Retina (tissue), 1 donor: Measurements from ENCODE around the gene MIX23.

Experiments
- DNase-seq: peaks from one replicate; pipeline ENCODE4 v3.0.0-alpha.2; 2016

The MIX23 gene

GRCh38 chr3:122350814-122351418 lies 32.1 kb downstream of the MIX23 start:
- DNase-seq = no peak

- DNase-seq = no peak
Observed at GRCh38 chr3:122349171-122349570, 33.9 kb downstream of the MIX23 start.

- no peak for DNase-seq
Observed at GRCh38 chr3:122343654-122344053, 39.4 kb downstream of the MIX23 start.

GRCh38 chr3:122342803-122343202 lies 40.2 kb downstream of the MIX23 start:
- DNase-seq = no peak

- no peak for DNase-seq
Observed at GRCh38 chr3:122332551-122332950, 50.5 kb downstream of the MIX23 start.

- peak; percentile 3 for DNase-seq
Observed at GRCh38 chr3:122331886-122332285, 51.1 kb downstream of the MIX23 start.

GRCh38 chr3:122325769-122326168 lies 57.3 kb downstream of the MIX23 start:
- DNase-seq = no peak

GRCh38 chr3:122324871-122325323 lies 58.1 kb downstream of the MIX23 start, which contains the start of gene CSTA:
Gene CSTA, plus strand, starts transcription at chr3:122325248. Its CDS starts 45 bp downstream, at chr3:122325293.
- no peak for DNase-seq

- DNase-seq = no peak
Observed at GRCh38 chr3:122322095-122323075, 60.6 kb downstream of the MIX23 start.

GRCh38 chr3:122318620-122319019 lies 64.4 kb downstream of the MIX23 start:
- DNase-seq = no peak

- no peak for DNase-seq
Observed at GRCh38 chr3:122316368-122316767, 66.7 kb downstream of the MIX23 start.

GRCh38 chr3:122315619-122316018 lies 67.4 kb downstream of the MIX23 start:
- DNase-seq = no peak

- no peak for DNase-seq
Observed at GRCh38 chr3:122314228-122314876, 68.7 kb downstream of the MIX23 start.

- DNase-seq = no peak
Observed at GRCh38 chr3:122313281-122313680, 69.8 kb downstream of the MIX23 start.

GRCh38 chr3:122312826-122313225 lies 70.2 kb downstream of the MIX23 start:
- no peak for DNase-seq

- DNase-seq = no peak
Observed at GRCh38 chr3:122310361-122310760, 72.7 kb downstream of the MIX23 start.
